MM.1S (cell line): ENCODE measurements around the gene MRTFA.
"Not testable (repeated sequence)": the region's sequence is repeated elsewhere in the genome, so short reads cannot be mapped to it uniquely, and the experiment has no call there.

Experiments
- DNase-seq: peaks from one replicate; pipeline ENCODE4 v3.0.0-alpha.2; 2015
- H2AFZ ChIP-seq: fragments of 300-600 bp; sonication (generic); 2 replicates; pipeline ENCODE4 v1.6.0; 2016; ENCODE audit warnings: antibody characterized with exemption, low read length
- H3F3A ChIP-seq: fragments of 300-600 bp; sonication (generic); 2 replicates; pipeline ENCODE4 v1.6.1; 2016; ENCODE audit warnings: mild to moderate bottlenecking, antibody characterized with exemption, low read length, moderate library complexity, mixed read lengths; ENCODE audit not compliant: insufficient read depth
- H3K27ac ChIP-seq: fragments of 300-600 bp; sonication (generic); 2 replicates; pipeline ENCODE4 v1.5.1; 2016; ENCODE audit warnings: mild to moderate bottlenecking, low read length
- H3K27me3 ChIP-seq: fragments of 300-600 bp; sonication (generic); replicated peaks from 2 replicates; pipeline ENCODE4 v1.6.0; 2016; ENCODE audit warnings: low read length; ENCODE audit not compliant: insufficient read depth
- H3K36me3 ChIP-seq: fragments of 300-600 bp; sonication (generic); replicated peaks from 2 replicates; pipeline ENCODE4 v1.6.1; 2016; ENCODE audit warnings: mild to moderate bottlenecking, low read length, mixed read lengths; ENCODE audit not compliant: insufficient read depth
- H3K4me1 ChIP-seq: fragments of 300-600 bp; sonication (generic); 2 replicates; pipeline ENCODE4 v1.6.1; 2016; ENCODE audit warnings: low read length, mixed read lengths
- H3K4me2 ChIP-seq: fragments of 300-600 bp; sonication (generic); 2 replicates; pipeline ENCODE4 v1.6.0; 2016; ENCODE audit warnings: low read depth, low read length
- H3K4me3 ChIP-seq: fragments of 300-600 bp; sonication (generic); 2 replicates; pipeline ENCODE4 v1.5.1; 2016; ENCODE audit warnings: low read length, mixed read lengths
- H3K79me2 ChIP-seq: fragments of 300-600 bp; sonication (generic); 2 replicates; pipeline ENCODE4 v1.6.1; 2016; ENCODE audit warnings: mixed run types, low read length, mixed read lengths
- H3K9ac ChIP-seq: fragments of 300-600 bp; sonication (generic); 2 replicates; pipeline ENCODE4 v1.6.1; 2016; ENCODE audit warnings: low read length, mixed read lengths
- H3K9me2 ChIP-seq: fragments of 300-600 bp; sonication (generic); replicated peaks from 2 replicates; pipeline ENCODE4 v1.6.1; 2016; ENCODE audit warnings: mild to moderate bottlenecking, low read length, mixed read lengths; ENCODE audit not compliant: insufficient read depth
- H3K9me3 ChIP-seq: fragments of 300-600 bp; sonication (generic); replicated peaks from 2 replicates; pipeline ENCODE4 v1.6.1; 2016; ENCODE audit warnings: mild to moderate bottlenecking, low read length, mixed read lengths; ENCODE audit not compliant: insufficient read depth
- H4K20me1 ChIP-seq: fragments of 300-600 bp; sonication (generic); 2 replicates; pipeline ENCODE4 v1.6.1; 2016; ENCODE audit warnings: mild to moderate bottlenecking, low read length, moderate library complexity, mixed read lengths; ENCODE audit not compliant: insufficient read depth
- EZH2 ChIP-seq: fragments of 300-600 bp; sonication (generic); optimal IDR thresholded peaks from 2 replicates; pipeline ENCODE3; 2017; ENCODE audit warnings: low read depth, mild to moderate bottlenecking, antibody characterized with exemption, low read length, mixed read lengths
- EZH2phosphoT487 ChIP-seq: fragments of 300-600 bp; sonication (generic); IDR thresholded peaks from 2 replicates; pipeline ENCODE4 v1.6.1; 2018; ENCODE audit warnings: antibody characterized with exemption, low read length
- TF ChIP-seq, protein P1 (sequence below): fragments of 300-600 bp; sonication (generic); IDR thresholded peaks from 2 replicates; pipeline ENCODE4 v1.5.1; 2016; ENCODE audit warnings: antibody characterized with exemption, low read length, mixed read lengths

The MRTFA gene

GRCh38 chr22:40533712-40534378 is 102.7 kb downstream of the MRTFA start:
- DNase-seq, result peak; percentile 79
- no peak overlapping the region for H3K9ac ChIP-seq
- peaks cover 28% of the 10 kb centered on the region for H3K4me1 ChIP-seq
- no peaks in the 10 kb centered on the region for H3K27me3 ChIP-seq
- 0 out of 2 replicates have a peak, but pooled peaks cover 3% of the 10 kb centered on the region for H3F3A ChIP-seq
- H3K4me3 ChIP-seq, result no peak overlapping the region
- H3K9me3 ChIP-seq, result no peaks in the 10 kb centered on the region
- peak overlapping the region; percentile 51 for H3K4me2 ChIP-seq
- H3K36me3 ChIP-seq, result no peaks in the 10 kb centered on the region
- no peak overlapping the region for H3K27ac ChIP-seq
- H2AFZ ChIP-seq, result no peak overlapping the region
- peaks cover 15% of the 10 kb centered on the region; the same call in 1 of the 2 replicates for H3K79me2 ChIP-seq
- H3K9me2 ChIP-seq, result no peaks in the 10 kb centered on the region
- H4K20me1 ChIP-seq, result no peaks in the 10 kb centered on the region
- TF ChIP-seq EZH2, result no peak
- TF ChIP-seq, protein P1, sequence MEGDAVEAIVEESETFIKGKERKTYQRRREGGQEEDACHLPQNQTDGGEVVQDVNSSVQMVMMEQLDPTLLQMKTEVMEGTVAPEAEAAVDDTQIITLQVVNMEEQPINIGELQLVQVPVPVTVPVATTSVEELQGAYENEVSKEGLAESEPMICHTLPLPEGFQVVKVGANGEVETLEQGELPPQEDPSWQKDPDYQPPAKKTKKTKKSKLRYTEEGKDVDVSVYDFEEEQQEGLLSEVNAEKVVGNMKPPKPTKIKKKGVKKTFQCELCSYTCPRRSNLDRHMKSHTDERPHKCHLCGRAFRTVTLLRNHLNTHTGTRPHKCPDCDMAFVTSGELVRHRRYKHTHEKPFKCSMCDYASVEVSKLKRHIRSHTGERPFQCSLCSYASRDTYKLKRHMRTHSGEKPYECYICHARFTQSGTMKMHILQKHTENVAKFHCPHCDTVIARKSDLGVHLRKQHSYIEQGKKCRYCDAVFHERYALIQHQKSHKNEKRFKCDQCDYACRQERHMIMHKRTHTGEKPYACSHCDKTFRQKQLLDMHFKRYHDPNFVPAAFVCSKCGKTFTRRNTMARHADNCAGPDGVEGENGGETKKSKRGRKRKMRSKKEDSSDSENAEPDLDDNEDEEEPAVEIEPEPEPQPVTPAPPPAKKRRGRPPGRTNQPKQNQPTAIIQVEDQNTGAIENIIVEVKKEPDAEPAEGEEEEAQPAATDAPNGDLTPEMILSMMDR, result no peak
- no peak for TF ChIP-seq EZH2phosphoT487

- peaks cover 15% of the 10 kb centered on the region; the same call in 1 of the 2 replicates for H3K79me2 ChIP-seq
- no peaks in the 10 kb centered on the region for H3K27me3 ChIP-seq
- H2AFZ ChIP-seq, result no peak overlapping the region
- no peaks in the 10 kb centered on the region for H4K20me1 ChIP-seq
- H3K4me3 ChIP-seq, result no peak overlapping the region
- H3K4me2 ChIP-seq, result peak overlapping the region; percentile 4
- H3K9me2 ChIP-seq, result no peaks in the 10 kb centered on the region
- H3K9me3 ChIP-seq, result no peaks in the 10 kb centered on the region
- no peak overlapping the region for H3K9ac ChIP-seq
- peaks cover 28% of the 10 kb centered on the region for H3K4me1 ChIP-seq
- DNase-seq, result no peak
- H3K36me3 ChIP-seq, result no peaks in the 10 kb centered on the region
- no peak overlapping the region for H3K27ac ChIP-seq
- TF ChIP-seq EZH2phosphoT487 (no peak), EZH2 (no peak)
- TF ChIP-seq, protein P1, result no peak
- no peaks in the 10 kb centered on the region for H3F3A ChIP-seq
Measured at GRCh38 chr22:40531951-40532900, 104.3 kb downstream of the MRTFA start.

GRCh38 chr22:40530391-40530790 is 106.1 kb downstream of the MRTFA start:
- H4K20me1 ChIP-seq, H3K9me3 ChIP-seq, H3K9me2 ChIP-seq, H3K4me2 ChIP-seq, H2AFZ ChIP-seq, H3K27me3 ChIP-seq, DNase-seq, H3K9ac ChIP-seq, H3K27ac ChIP-seq, H3K36me3 ChIP-seq, H3F3A ChIP-seq, H3K4me3 ChIP-seq: not testable (repeated sequence)
- peaks cover 15% of the 10 kb centered on the region; the same call in 1 of the 2 replicates for H3K79me2 ChIP-seq
- H3K4me1 ChIP-seq, result peaks cover 28% of the 10 kb centered on the region
